ENCODE measurements around the gene NKD1.

The NKD1 gene

DNA sequence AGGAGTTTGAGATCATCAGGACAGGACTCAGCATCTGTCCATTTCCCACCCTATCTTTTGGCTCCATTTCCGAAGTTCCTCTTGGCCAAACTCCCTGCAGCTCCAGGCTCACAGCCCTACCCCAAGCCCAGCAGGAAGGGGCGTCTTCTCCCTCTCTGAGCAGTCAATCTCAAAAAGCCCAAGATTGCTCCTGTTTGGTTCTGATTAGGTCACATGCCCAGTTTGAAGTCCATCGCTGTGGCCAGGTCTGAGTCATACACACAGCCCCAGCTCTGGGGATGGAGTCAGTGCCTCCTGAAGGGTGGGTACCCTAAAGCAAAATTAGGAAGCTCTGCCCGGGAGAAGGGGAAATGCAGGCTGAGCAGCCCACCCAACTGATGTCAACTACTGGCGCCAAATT is 109.0 kb downstream of the NKD1 start:
- no peak for DNase-seq

DNA sequence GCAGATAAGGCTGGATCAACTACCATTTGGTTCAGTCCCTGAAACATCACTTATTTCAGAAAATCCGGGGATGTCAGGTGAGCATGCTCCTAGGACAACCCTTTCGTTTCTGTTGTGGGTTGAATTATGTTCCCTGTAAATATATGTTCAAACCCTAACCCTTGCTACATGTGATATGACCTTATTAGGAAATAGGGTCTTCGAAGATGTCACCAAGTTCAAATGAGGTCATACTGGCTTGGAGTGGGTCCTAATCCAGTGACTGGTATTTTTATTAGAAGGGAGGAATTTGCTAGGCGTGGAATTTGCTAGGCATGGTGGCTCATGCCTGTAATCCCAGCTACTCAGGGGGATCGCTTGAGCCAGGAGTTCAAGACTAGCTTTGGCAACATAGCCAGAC is 111.6 kb downstream of the NKD1 start:
- no peak for DNase-seq

DNA sequence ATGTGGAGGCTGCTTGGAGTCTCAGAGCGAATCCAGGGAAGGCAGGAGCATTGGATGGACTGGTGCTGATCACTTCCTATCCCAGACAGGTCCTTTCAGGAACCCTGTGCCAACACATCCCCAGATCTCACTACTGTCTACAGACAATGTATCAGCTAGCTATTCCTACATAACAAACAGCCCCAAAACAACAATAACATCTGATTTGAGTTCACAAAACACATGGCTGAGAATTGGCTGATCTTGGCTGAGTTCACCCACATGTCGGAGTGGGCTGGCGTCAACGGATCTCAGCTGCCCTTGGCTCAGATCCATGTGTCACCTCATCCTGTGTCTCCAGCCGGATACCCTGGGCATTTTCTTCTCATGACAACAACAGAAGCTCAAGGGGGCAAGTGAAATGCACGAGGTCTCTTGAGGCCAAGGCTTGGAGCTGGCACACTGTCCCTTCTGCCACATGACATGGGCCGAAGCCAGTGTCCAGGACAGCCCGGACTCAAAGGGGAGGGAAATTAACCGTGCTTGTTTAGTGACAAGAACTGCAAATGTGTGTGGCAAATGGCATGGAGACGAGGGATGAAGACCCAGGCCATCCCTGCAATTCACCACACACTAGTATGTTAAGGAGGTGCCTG is 114.2 kb downstream of the NKD1 start:
- no peak for DNase-seq

DNA sequence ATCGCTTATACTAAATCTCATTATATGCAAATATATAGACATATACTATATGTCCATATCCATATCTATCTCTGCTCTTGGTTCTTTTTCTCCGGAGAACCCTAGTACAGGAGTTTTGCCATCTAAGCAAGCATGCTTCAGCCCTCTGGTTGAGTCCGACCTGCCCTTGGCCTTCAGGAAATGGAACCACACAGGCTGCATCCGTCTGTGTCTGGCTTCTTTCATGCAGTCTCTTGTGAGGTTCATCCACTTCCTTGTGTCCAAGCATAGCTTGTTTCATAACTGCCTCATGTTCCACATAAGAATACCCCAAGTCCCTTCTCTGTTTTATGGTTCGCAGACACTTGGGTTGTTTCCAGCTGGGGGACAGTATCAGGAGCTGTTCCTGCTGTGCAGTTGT is 116.1 kb downstream of the NKD1 start:
- no peak for DNase-seq

DNA sequence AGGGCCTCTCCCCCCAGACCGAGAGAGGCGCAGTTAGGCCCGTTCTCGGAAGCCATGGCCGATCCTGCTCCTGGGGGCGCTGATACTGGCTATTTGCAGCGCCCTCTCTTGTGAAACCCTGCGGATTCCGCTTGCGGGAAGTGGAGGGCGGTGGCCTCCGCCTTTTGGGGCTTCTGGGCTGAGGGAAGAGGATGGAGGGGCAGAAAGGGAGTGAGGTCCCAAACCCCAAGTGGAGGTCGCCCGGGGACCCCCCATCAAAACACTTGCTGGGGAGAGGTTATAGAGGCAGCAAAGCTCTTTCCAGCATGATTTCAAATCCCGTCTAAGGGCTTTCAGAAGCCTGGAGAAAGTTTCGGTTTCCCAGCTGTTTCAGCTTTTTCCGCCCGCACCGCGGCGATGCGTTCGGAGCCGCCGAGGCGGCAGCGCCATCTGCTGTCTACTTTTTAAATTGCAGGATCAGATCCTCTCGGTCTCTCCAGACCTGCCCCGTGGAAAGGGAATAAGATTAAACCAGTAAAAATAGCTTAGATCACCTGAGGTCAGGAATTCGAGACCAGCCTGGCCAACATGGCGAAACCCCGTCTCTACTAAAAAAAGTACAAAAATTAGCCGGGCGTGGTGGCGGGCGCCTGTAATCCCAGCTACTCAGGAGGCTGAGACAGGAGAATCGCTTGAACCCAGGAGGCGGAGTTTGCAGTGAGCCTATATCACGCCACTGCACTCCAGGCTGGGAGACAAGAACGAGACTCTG is 117.1 kb downstream of the NKD1 start:
- peak; percentile 83 for DNase-seq

DNA sequence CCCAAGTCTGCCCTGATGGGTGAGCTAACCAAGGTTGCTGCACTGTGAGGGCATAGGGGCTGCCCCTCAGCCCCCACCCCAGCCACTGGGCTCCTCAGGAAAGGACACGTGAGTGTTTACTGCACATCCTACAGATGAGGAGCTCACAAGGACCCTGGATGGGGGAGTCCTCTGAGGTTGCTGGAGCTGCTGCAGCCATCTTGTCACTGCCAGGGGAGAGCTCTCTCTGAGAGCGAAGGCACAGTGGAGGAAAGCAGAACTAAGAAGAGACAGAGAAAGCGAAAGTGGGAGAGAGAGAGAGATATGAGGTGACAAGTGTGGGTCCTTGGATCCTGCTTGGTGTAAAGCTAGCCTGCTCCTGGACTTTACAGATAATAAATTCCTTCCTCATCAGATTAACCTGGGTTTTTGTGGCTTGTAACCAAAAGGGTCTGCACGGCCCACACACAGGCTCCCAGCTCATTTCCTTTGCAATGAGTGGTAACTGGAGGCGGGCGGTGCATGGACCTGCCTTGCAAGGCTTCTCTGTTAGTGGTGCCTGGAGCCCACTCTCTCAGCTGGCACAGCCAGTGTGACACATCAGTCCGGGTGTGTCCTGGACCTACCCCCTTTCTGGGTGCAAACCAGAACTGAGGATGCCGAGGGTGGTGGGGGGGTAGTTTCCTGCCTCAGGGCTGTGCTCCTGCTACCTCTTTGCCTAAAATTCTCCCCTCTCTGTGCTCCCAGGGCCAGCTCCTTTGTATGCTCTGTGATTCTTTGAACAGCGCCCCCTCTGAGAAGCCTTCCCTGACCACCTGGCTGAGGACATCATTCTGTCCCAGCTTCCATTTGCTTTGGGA is 118.7 kb downstream of the NKD1 start:
- DNase-seq, result no peak

DNA sequence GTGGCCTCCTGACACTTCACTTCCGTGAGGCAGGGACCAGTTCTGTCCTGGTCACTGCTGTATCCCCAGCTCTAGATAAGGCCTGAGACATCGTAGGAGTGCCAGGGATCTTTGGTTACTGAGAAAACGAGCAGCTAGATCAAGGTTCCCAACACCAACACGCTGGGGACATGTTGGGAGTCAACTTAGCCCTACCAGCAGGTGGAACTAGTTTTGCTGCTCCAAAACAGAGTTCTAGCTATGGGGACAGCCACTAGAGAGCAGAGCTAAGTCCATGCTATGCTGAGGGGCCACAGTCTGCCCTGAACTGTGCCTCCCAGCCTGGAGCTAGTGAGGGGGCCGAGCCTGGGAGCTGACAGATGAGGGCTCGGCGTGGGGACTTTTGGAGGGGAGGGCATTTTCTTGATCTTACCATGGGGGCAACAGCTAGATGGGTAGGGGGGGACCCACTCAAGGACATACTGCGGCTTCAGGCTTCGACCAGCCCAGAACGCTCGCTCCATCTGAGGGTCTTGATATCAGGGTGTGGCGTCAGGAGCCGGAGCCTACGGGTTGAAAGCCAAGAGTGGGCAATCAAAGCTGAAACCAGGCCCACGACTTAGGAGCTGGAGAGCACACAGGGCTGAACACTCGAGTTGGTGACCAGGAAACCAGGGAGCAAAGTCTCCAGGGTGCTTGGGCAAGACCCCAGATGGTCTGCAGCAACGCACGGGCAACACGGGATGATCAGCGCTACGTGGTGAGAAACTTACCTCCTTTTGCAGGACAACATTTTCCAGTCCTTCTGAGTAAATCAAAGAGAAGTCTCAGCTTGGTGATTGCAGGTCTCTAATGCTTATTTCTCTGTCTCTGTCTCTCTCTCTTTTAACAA is 119.5 kb downstream of the NKD1 start:
- no peak for DNase-seq

DNA sequence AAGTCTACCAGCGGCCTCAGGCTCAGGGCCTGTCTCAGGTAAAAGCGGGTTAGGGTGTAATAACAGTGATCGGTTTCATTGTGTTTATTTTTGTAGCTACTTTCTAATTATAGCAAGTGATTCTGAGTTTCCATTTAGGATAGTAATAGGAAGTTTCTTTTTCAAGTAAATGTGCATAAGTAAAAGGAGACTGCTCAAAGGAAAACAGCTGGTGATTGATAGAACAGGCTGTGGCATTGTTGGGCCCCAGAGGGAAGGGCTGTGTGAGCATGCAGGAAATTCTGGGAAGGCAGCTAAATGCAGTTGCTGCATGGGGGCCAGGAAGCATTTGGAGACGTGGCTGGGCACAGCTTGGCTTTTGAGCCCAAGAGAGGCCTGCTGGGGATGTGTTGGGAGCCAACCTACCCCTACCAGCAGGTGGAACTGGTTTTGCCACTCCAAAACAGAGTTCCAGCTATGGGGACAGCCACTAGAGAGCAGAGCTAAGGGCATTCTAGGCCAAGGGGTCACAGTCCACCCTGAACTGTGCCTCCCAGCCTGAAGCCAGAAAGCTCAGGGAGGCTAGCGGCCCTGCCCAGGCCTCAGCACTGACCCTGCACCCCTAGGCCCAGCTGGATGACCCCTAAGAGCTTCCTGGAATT is 120.3 kb downstream of the NKD1 start:
- DNase-seq, result no peak

DNA sequence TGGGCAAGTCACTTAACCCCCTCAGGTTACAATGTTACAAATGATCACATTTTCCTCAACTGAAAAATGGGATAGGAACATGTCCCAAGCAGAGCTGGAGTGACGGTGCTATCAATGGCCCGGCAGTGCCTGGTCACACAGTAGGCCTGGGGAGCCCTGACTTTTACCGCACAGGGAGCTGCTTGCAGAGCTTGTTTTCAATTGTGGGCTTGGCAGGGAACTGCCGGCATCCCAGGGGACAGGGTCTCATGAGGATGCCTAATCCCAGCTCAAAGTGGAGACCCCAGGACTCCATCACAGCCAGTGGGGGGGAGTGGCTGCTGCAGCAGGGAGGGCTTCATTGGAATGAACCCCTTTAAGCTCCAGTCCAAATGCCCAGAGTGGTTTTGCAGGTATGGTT is 121.5 kb downstream of the NKD1 start:
- DNase-seq, result no peak

DNA sequence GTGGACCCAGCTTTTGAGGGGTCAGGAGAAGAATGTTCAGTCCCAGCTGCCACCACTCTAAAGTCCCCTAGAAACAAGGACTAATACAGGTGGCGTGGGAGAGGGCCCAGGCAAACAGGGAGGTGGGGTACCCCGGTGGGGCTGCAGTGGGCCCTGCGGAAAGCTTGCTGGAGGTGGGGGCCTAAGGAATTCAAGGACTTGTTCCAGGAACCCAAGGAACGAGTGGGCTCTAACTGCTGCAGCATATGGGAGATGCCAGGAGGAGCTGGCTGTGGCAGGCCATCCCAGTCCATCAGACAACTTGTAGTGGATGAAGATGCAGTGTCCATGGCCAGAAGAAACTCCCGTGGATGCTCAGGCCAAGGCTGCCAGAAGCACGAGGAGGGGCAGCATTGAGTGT is 122.3 kb downstream of the NKD1 start:
- no peak for DNase-seq

DNA sequence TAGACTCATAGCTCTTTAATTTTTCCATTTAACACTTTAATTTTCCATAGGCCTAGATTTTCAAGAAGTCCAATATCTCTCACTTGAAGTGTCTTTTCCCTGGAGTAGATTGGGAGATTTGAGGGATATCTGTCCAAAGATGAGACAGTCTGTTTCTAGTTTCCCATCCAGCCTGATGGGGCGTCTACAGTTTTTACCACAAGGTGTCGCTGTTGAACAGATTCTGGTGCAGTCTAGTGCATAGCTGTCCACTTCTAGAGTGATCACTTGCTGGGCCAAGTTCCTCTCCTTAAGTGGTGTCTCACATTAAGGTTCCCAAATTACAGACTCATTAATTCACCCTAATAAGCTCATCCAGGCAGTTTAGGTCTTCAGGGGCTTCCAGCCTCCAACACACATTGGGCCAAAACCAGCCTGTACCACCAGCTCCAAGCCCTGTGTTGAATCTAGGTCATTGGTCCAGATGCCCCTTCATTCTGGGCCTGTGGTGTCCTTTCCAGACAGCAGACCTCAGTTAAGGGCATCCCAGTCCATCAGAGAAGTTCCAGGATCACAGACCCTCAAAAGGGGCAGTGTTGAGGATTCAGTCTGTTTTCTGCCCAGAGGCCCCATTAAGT is 123.6 kb downstream of the NKD1 start:
- DNase-seq, result peak; percentile 74

DNA sequence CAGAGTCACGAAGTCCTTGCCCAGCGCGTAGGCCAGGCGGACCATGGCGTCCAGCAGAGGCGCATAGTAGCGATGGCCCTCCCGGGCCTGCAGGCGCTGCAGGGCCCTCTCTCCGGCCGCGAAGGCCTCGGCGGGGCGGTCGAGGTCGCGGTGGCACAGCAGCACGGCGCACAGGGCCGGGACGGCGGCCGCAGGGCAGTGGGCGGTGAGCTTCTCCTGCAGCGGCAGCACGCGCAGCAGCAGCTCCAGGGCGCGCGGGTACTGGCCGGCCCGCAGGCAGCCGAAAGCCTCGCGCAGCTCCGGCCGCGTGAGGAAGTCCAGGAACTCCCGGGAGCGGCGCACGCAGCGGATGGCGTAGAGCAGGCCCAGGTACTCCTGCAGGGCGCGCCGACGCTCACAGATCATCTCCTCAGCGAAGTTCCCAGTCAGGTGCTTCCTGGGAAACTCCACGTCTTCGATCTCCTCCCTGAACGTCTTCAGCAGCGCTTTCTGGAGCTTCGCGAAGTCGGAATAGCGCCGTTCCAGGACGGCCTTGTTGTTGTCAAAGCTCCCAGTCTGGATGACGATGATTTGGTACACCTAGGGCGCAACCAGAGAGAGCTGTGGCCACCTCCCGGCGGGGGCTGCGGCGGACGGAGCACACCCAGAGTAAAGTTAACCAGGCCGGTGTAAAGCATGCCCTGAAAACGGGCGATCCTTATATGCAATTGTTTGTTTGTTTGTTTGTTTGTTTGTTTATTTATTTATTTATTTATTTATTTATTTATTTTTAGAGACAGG is 125.5 kb downstream of the NKD1 start:
- no peak for DNase-seq

DNA sequence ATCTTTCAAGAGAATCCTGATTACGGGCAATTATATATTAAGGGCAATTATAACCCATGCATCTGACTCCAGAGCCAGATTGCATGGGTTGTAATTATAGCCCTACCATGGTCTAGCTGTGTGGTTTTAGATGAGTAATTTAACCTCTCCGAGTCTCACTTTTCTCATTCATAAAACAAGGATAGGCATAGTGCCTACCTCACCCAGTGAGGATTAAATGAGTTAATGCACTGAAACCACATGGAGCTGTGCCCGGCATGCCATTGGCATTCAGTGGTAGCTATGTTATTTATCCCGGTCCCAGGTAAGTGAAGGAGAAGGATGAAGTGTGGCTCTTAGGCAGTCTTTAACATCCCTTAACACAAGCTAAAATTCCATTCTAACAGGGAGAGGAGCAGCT is 126.6 kb downstream of the NKD1 start:
- no peak for DNase-seq

DNA sequence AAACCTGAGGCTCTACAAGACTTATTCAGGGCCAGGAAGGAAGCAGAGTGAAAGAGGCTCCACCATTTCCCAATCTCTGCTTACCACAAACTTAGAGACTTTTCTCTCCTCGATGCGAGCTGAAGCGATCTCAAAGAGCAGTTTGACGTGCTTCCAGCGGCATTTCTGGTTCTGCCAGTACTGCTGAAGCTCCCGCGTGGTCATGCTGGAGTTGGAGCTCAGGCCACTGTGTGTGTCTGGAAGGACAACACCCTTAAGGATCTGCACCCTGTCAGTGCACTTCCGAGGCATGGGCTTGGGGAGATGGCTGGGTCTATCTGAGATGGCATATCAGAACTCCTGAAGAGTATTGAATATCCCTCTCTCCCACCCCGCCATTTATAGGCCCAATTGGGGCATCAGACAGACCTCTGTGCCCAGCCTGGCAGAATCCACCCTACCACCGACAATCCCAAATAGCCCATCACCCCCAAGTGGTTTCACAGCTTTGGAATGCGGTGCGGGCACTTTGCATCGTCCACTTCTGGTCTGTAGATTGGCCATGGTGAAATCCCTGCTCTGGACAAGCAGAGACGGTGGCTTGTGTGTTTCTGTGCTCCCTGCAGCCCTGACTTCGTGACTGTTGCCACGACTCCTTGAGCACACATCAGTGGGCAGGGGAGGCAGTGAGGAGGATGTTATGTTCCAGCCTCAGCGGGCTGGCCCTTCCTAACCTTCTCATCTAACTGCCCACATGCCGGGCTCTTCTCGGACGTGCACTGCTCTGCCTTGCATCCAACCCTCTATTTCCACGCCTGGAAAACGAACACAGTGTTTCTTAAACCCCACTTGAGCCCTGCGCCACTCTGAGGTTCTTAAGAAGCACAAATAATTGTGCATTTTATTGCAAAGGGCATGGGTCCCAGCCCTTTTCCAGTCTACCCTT is 127.8 kb downstream of the NKD1 start:
- no peak for DNase-seq

DNA sequence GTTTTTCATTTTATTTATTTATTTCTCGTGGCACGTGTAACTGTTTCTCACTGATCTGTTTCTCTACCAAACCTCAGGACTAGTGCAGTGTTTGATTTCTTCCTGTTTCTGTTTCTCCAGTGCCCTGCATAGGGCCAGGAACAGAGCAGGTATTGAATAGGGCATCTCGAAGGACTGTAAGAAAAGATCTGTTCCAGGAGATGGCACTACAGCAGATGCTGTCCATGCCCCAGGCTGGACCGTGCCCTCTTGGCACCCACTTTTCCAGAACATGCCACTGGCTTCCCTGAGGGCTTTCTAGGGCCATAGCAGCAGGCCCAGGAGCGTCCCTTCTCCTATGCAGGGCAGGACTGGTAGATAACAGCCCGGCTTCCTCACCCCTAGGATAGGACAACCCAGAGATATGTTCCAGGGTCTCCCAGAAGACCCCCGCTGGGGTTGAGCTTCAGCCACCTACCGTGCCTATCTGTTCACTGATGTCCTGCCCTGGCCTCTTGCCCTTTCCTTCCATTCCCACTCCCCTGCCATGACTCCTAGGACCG is 128.6 kb downstream of the NKD1 start:
- DNase-seq, result no peak

DNA sequence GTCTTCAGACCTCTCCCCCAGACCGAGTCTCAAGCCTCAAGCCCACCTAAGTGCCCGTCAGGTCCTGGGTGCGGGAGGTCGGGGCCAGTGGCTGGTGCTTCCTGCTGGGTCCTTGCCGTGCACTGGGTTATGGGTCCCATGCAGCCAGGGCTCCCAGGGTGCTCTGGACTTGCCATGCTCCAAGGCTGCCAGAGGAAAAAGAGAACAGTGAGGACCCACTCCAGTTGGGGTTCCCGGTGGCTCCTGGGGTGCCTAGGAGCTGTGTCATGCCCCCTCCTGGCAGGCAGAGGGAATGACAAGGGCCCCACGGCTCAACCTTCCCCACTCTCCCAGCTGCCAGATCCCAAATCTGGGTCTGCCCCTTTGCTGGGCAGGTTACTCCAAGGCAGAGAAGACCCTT is 129.2 kb downstream of the NKD1 start:
- peak; percentile 83 for DNase-seq

DNA sequence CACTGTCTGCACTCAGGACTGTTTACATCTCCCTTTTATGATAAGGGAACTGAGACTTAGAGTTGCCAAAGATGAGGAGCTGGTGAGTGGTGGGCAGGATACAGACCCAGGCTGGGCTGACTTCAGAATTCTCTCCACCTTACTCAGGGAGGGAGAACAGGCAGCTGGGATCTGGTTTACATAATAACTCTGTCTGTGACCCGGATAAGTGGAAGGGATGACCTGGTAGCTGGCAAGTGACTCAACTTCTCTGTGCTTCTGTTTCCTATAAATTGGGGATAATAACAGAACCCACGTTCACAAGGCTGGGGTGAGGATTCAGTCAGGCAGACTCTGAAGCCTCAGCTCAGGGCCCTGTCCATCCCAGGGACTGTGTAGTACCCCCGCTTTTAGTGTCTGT is 130.3 kb downstream of the NKD1 start:
- no peak for DNase-seq

DNA sequence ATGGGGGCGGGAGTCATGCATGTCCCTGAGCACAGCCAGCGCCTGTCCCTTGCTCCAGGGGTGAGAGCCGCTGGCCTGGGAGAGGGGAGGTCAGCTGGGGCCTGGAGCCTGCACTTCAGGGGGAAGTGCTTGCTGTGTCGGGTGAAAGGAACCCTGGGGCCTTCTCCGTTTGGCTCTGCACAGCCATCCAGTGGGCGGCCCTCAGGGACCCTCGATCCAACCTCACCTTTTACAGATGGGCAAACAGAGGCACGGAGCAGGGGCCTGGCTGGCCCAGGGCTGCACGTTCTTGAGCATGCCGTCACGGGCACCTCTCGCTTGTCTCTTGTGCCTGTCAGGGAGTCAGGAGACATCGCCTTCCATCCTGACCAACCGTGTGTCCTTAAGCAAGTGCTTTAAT is 131.1 kb downstream of the NKD1 start:
- DNase-seq, result no peak

DNA sequence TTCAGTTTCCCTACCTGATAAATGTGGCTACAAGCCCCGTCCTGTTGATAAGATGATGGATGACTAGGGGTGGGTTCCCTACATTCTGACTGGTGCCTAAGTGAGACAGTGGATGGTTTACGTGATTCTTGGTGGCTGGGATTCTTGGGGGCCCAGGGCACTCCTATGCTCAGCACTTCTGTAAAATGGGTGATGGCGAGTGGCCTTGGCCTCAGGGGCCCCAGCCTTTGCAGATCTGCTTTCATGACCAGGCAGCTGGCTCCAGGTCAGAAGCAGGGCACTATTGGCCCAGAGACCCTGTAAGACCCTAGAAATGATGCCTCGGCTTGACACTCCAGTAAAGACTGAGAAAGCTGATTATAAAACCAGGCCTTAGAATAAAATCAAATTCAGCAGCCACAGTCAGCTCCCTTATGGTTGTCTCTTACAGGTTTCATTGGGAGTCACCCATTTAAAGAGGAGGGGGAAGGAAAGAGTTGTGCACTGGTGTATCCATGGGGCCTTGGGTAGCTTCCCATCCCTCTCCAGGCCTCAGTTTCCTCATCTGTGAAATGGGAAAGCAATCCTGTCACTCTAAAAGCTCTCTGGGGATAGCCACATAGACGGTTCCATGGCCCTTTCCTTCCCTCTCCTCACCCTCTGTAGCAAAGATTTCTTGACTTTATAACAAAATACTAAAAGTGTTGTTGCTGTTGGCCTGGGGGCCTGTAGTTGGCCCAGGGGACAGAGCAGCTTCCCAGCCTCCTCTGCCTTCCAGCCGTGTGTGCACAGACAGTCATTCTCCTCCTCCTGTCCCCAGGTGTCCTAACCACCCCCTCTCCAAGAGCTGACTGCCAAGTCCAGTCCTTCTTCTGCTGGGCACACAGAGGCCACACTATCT is 131.7 kb downstream of the NKD1 start:
- no peak for DNase-seq
